Stimulated activated CD4-positive, alpha-beta T cell treated with anti-CD3 and anti-CD28 coated beads, Interleukin-2, amount 100 ng/mL, for 4 hours (primary cell): ENCODE measurements around the gene KCNMA1.
"Not testable (repeated sequence)": the region's sequence is repeated elsewhere in the genome, so short reads cannot be mapped to it uniquely, and the experiment has no call there.

Source experiments
- DNase-seq: peaks from one replicate; pipeline ENCODE4 v3.0.0-alpha.2; 2020; ENCODE audit warnings: low read depth

KCNMA1 gene

GRCh38 chr10:77637532-77638320, at the start of gene KCNMA1:
Gene KCNMA1 (minus strand): TSS chr10:77637808.
- no peak for DNase-seq

GRCh38 chr10:77686650-77687417, 49.2 kb upstream of the KCNMA1 start:
- DNase-seq: no peak

DNA sequence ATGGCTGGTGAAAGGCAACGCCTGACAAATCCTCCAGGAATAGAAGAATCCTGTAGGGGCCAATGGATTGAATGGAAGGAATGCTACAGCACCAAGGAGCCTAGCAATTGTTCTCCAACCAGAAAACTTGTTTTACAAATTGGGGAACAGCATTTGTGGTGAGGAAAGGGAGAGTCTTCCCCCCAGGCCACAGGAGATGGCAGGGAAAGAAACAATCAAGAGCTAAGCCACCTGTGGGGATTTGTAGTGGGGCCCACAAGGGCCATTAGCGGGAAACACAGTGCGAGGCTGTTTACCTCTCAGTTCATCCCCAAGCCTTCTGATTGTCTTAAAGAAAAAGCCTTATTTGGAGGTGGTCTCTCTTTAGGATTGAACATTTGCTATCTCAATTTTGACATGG, 48.5 kb upstream of the KCNMA1 start:
- DNase-seq: no peak

DNA sequence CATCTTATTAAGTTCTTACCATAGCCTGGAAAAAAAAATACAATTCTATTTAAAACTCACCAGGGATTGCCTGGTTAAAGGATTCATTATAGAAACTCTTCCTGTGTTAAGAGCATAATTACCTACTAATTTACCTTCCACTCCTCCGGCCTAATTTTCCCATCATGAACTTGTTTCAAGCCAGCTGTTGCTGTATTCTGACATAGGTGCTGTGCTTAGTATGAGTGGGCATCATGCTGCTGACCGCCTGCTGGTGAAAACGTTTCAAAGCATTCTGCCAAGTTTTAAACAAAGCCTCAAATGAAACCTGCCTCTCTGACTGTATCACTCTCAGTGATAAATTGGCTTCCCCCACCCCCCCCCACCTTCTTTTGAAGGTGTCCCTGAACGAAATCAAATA, 47.8 kb upstream of the KCNMA1 start:
- no peak for DNase-seq

DNA sequence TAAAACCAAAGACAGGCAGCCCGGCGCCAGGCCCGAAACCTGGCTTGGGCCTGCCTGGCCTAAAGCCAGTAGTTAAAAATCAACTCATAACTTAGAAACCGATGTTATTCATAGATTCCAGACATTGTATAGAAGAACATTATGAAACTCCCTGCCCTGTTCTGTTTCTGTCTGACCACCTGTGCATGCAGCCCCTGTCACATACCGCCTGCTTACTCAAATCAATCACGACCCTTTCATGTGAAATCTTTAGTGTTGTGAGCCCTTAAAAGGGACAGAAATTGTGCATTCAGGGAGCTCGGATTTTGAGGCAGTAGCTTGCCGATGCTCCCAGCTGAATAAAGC, 45.5 kb upstream of the KCNMA1 start:
- DNase-seq: not testable (repeated sequence)

DNA sequence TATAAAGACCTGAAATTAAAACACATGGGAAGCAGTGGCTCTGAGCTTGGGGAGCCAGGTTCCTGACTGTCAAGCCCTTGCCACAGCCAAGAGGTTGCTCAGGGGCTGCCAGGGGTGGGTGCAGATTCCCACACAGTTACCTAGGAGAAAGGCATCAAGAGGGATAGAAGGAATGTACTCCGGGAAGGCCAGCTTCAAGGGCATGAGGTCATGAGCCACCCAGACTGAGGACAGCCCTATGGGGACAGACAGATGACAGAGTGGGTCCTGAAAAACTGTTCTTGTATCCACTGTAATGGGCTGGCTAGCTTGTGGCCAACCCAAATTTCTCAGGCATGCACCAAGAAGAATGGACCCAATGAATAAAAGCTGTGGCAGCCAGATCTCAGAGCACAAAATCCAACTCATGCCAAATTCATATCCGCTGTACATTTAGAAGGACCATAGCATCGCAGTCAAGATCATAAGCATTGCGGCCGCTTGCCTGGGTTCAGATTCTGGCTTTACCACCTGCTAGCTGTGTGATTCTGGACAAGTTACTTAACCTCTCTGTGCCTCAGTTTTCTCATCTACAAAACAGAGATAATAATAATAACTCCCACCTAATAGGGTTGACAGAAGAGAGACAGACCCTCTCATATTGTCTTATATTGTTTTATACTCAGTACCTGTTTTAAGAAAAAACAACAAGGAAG, 44.9 kb upstream of the KCNMA1 start:
- DNase-seq: no peak

- DNase-seq: no peak
Observed at GRCh38 chr10:77681839-77682238, 44.2 kb upstream of the KCNMA1 start.

DNA sequence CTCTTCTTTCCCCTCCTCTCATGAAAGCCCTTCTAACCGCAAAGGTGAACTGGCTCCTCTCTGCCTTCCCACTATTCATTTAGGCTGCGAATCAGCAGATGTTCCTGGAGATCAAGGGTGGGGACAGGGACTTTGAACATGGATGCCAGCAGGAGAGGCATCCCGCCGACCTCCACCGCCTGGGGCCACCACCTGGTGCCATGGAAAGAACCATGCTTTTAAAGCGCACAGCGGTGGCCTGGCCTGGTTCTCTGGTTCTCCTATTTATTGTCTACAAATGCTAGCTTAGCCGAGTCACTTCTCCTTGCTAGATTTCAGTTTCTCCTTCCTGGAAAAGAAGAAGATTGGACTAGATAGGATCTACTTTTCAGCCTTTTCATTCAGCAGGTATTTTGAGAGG, 43.2 kb upstream of the KCNMA1 start:
- no peak for DNase-seq

- no peak for DNase-seq
Observed at GRCh38 chr10:77680065-77680464, 42.5 kb upstream of the KCNMA1 start.

DNA sequence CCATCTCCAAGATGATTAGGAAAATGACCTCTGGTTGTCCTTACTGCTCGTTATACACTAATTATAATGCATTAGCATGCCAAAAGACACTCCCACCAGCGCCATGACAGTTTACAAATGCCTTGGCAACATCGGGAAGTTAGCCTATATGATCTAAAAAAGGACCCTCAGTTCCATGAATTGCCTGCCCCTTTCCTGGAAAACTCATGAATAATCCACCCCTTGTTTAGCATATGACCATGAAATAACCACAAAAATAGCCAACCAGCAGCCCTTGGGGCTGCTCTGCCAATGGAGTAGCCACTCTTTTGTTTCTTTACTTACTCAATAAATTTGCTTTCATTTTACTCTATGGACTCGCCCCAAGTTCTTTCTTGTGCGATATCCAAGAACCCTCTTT, 41.6 kb upstream of the KCNMA1 start:
- DNase-seq: no peak

GRCh38 chr10:77678146-77678545, 40.5 kb upstream of the KCNMA1 start:
- DNase-seq: no peak

GRCh38 chr10:77675347-77675746, 37.7 kb upstream of the KCNMA1 start:
- no peak for DNase-seq

DNA sequence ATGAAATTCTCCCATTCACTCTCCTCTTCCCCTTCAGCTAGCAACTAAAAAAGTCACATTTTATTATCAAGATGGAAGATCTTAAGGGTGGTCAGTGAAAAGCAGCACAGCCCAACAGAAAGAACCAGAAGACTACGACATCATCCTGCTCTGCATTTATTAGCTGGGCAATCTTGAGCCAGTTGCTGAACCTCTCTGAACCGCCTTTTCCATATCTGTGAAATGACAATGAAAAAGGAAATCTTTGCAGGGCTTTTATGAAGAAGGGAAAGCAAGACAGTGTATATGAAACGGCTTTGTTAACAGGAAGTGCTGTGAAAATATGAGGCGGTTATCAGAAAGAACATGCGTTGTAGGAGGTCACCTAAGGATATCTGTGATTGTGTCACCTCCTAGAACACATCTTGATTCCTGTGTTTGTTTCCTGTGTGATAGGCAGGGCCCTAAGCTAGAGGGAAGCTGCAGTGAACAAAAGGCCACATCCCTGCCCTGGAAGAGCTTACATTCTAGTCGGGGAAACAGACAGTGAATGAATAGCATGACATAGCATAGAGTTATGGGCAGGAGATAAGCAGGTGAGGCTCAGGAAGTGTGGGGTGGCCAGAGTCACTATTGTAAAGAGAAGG, 36.0 kb upstream of the KCNMA1 start:
- DNase-seq: no peak

- DNase-seq: no peak
Observed at GRCh38 chr10:77673101-77673500, 35.5 kb upstream of the KCNMA1 start.

DNA sequence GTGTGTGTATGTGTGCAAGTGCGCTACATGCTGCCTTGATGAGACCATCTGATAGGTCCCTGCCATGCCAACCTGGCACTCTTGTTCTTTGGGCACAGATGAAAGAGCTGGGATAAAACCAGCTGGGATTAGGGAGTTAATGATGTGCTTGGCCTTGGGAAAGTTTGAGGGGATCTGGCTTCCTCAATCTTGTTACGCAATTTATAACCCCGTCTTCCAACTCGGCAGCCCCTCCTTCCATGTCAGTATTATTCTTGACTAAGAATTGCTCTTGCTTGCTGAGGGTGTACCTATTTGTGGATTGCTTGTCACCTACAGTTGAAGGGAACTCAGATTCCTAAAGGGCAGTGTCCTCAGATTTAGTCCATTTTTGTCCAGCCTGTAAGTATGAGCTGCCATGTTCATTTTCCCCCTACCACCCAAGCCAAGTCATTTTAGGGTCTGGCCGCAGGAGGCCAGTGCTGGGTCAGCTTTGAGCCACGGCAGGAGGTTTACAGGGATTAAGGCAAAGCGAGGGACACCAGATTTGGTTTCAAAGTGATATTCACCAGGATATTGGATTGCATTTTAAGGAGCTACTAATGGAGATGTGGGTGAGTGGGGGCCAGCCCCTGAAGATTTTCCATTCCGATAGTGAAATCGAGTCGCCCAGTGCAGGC, 34.1 kb upstream of the KCNMA1 start:
- no peak for DNase-seq

DNA sequence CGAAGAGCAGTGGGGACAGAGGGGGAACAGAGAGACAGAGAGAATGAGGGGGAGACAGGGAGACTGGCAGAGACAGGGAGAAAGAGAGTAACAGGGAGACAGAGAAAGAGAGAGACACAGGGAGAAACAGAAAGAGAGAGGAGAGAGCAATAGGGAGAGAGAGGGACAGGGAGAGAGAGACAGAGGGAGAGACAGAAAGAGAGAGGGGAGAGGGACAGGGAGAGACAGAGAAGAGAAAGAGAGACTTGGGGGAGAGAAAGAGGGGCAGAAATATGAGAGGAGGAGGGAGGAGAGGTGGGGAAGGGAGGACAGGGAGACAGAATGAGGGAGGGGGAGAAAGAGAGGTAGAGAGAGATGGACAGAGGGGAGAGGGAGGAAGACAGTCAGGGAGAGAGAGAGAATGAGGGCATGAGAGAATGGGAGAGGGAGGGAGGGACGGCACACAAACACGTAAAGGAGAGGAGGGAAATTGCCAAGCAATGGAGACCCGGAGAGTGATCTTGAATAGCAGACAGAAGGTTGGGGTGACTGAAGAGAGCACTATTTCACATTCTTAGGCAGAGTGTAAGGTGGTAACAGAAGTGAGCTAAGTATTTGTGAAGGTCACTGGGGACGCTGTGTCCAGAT, 33.3 kb upstream of the KCNMA1 start:
- DNase-seq: no peak

DNA sequence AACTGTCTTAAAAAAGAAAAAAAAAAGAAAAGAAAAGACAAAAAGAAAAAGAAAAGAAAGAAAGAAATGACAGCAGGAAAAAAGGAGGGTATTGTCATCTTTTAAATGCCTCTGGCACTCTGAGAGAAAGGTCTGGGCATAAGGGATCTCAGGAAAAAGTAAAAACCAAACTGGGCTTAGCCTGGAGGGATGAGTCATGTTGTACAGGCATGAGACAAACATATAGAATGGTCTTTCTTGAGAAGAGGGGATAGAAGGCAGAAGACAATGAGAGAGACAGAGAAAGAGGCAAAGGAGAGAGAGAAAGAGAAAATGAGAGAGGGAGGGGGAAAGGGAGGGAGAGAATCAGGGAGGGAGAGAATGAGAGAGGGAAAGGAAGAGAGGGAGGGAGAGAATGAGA, 32.3 kb upstream of the KCNMA1 start:
- no peak for DNase-seq

- no peak for DNase-seq
Observed at GRCh38 chr10:77667426-77668324, 30.1 kb upstream of the KCNMA1 start.

- DNase-seq: no peak
Observed at GRCh38 chr10:77666821-77667220, 29.2 kb upstream of the KCNMA1 start.

- DNase-seq: no peak
Observed at GRCh38 chr10:77664696-77665095, 27.1 kb upstream of the KCNMA1 start.

DNA sequence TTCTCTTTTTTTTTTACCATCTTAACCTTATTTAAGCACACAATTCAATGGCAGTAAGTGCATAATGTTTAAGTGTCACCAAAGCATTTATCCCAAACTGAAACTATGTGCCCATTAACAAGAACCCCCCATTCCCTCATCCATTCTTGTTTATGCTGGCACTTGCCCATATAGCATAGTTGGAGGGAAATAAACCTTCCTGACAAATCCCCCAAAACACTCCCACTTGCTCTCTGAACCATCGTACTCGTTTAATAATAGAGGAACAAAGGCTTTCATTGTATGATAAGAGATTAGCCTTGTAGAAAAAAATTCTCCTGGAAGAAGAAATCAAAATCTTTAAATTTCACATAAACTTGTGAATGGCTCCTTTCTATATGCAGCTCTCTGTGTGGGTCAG, 26.4 kb upstream of the KCNMA1 start:
- DNase-seq: no peak
